ENCODE results near the gene AMMECR1. TPM values are rescaled to one million over a fixed set of nuclear protein-coding genes. Genes with fewer than 3 reads are reported as not detected.
A peak's percentile ranks its signal among the peaks of the same experiment; 100 is the strongest.
"Not testable (repeated sequence)": the region's sequence is repeated elsewhere in the genome, so short reads cannot be mapped to it uniquely, and the experiment has no call there.

AMMECR1 gene
- total RNA-seq, 1 donor from 2014 or later: 12.5 TPM

- DNase-seq (ENCODE audit: low read depth): no peak
Measured at GRCh38 chrX:110258552-110258951, 59.3 kb downstream of the AMMECR1 start.

- no peak for DNase-seq (ENCODE audit: low read depth)
Measured at GRCh38 chrX:110257889-110258288, 60.0 kb downstream of the AMMECR1 start.

- no peak for DNase-seq (ENCODE audit: low read depth)
Measured at GRCh38 chrX:110252711-110253110, 65.2 kb downstream of the AMMECR1 start.

- no peak for DNase-seq (ENCODE audit: low read depth)
Measured at GRCh38 chrX:110251961-110252360, 65.9 kb downstream of the AMMECR1 start.

GRCh38 chrX:110251526-110251925 is 66.4 kb downstream of the AMMECR1 start:
- no peak for DNase-seq (ENCODE audit: low read depth)

- no peak for DNase-seq (ENCODE audit: low read depth)
Measured at GRCh38 chrX:110250847-110251246, 67.0 kb downstream of the AMMECR1 start.

- no peak for DNase-seq (ENCODE audit: low read depth)
Measured at GRCh38 chrX:110248578-110248977, 69.3 kb downstream of the AMMECR1 start.

GRCh38 chrX:110245011-110245410 is 72.9 kb downstream of the AMMECR1 start:
- DNase-seq (ENCODE audit: low read depth): no peak

- DNase-seq (ENCODE audit: low read depth): no peak
Measured at GRCh38 chrX:110242371-110242770, 75.5 kb downstream of the AMMECR1 start.

- DNase-seq (ENCODE audit: low read depth): no peak
Measured at GRCh38 chrX:110241816-110242215, 76.1 kb downstream of the AMMECR1 start.

- not testable (repeated sequence) for DNase-seq (ENCODE audit: low read depth)
Measured at GRCh38 chrX:110238259-110238658, 79.6 kb downstream of the AMMECR1 start.

GRCh38 chrX:110231485-110231884 is 86.4 kb downstream of the AMMECR1 start:
- not testable (repeated sequence) for DNase-seq (ENCODE audit: low read depth)

- DNase-seq (ENCODE audit: low read depth): not testable (repeated sequence)
Measured at GRCh38 chrX:110229497-110230111, 88.3 kb downstream of the AMMECR1 start.

GRCh38 chrX:110228453-110228852 is 89.4 kb downstream of the AMMECR1 start:
- DNase-seq (ENCODE audit: low read depth): peak; percentile 8

GRCh38 chrX:110226931-110227330 is 91.0 kb downstream of the AMMECR1 start:
- peak; percentile 33 for DNase-seq (ENCODE audit: low read depth)

GRCh38 chrX:110224926-110225617 is 92.8 kb downstream of the AMMECR1 start:
- DNase-seq (ENCODE audit: low read depth): no peak

- no peak for DNase-seq (ENCODE audit: low read depth)
Measured at GRCh38 chrX:110222497-110223257, 95.2 kb downstream of the AMMECR1 start.

GRCh38 chrX:110219920-110220319 is 98.0 kb downstream of the AMMECR1 start:
- DNase-seq (ENCODE audit: low read depth): no peak

- no peak for DNase-seq (ENCODE audit: low read depth)
Measured at GRCh38 chrX:110218591-110218990, 99.3 kb downstream of the AMMECR1 start.

GRCh38 chrX:110216027-110216426 is 101.9 kb downstream of the AMMECR1 start:
- DNase-seq (ENCODE audit: low read depth): no peak

GRCh38 chrX:110215411-110215810 is 102.5 kb downstream of the AMMECR1 start:
- DNase-seq (ENCODE audit: low read depth): no peak

GRCh38 chrX:110214684-110215083 is 103.2 kb downstream of the AMMECR1 start:
- no peak for DNase-seq (ENCODE audit: low read depth)

All from myocyte (in vitro differentiated cells).